HEK293T (cell line): Measurements from ENCODE around the gene RPP38.

Source experiments
- ARNT ChIP-seq: fragments of 450-650 bp; IDR thresholded peaks from 2 replicates; pipeline ENCODE4 v1.6.1; 2017; ENCODE audit warnings: mild to moderate bottlenecking
- BHLHE40 ChIP-seq: fragments of 450-650 bp; IDR thresholded peaks from 2 replicates; pipeline ENCODE4 v1.6.1; 2016; ENCODE audit warnings: mild to moderate bottlenecking, moderate library complexity, borderline replicate concordance
- CTBP1 ChIP-seq: fragments of 450-650 bp; IDR thresholded peaks from 2 replicates; pipeline ENCODE4 v1.6.1; 2016; ENCODE audit warnings: borderline replicate concordance
- ELF4 ChIP-seq: fragments of 450-650 bp; IDR thresholded peaks from 2 replicates; pipeline ENCODE4 v1.6.1; 2017; ENCODE audit warnings: antibody characterized with exemption
- FOXA1 ChIP-seq: fragments of 450-650 bp; IDR thresholded peaks from 2 replicates; pipeline ENCODE4 v1.6.1; 2016; ENCODE audit warnings: mild to moderate bottlenecking
- FOXK2 ChIP-seq: fragments of 450-650 bp; IDR thresholded peaks from 2 replicates; pipeline ENCODE4 v1.6.1; 2016; ENCODE audit warnings: mild to moderate bottlenecking
- FOXM1 ChIP-seq: fragments of 450-650 bp; IDR thresholded peaks from 2 replicates; pipeline ENCODE4 v1.6.1; 2017; ENCODE audit warnings: mild to moderate bottlenecking, borderline replicate concordance
- HDGF ChIP-seq: fragments of 450-650 bp; IDR thresholded peaks from 2 replicates; pipeline ENCODE4 v1.6.1; 2017; ENCODE audit warnings: antibody characterized with exemption, borderline replicate concordance
- L3MBTL2 ChIP-seq: fragments of 450-650 bp; conservative IDR thresholded peaks from 2 replicates; pipeline ENCODE4 v1.6.1; 2016; ENCODE audit warnings: mild to moderate bottlenecking
- NFRKB ChIP-seq: fragments of 450-650 bp; IDR thresholded peaks from 2 replicates; pipeline ENCODE4 v1.6.1; 2016; ENCODE audit warnings: mild to moderate bottlenecking, moderate library complexity
- SP1 ChIP-seq: fragments of 450-650 bp; IDR thresholded peaks from 2 replicates; pipeline ENCODE4 v1.6.1; 2017
- SUZ12 ChIP-seq: fragments of 450-650 bp; IDR thresholded peaks from 2 replicates; pipeline ENCODE4 v1.6.1; 2016; ENCODE audit warnings: mild to moderate bottlenecking
- TARDBP ChIP-seq: fragments of 450-650 bp; IDR thresholded peaks from 2 replicates; pipeline ENCODE4 v1.6.1; 2016

- TF ChIP-seq SP1 (no peak), CTBP1 (no peak), NFRKB (no peak), ELF4 (no peak), BHLHE40 (no peak), ARNT (no peak), L3MBTL2 (no peak), TARDBP (no peak), FOXA1 (no peak), SUZ12 (no peak), FOXK2 (no peak), FOXM1 (no peak), HDGF (no peak)
These were observed 43.5 kb downstream of the RPP38 start for GRCh38 chr10:15140698-15141097.
